GM21825 (cell line): ENCODE data around the gene ALDH1L1.

Source experiments
- ATAC-seq: cut with Tn5 transposase; IDR thresholded peaks from one replicate; pipeline ENCODE4 v1.9.1; 2021; ENCODE audit warnings: mild to moderate bottlenecking, moderate library complexity; ENCODE audit not compliant: unreplicated experiment

Gene ALDH1L1

DNA sequence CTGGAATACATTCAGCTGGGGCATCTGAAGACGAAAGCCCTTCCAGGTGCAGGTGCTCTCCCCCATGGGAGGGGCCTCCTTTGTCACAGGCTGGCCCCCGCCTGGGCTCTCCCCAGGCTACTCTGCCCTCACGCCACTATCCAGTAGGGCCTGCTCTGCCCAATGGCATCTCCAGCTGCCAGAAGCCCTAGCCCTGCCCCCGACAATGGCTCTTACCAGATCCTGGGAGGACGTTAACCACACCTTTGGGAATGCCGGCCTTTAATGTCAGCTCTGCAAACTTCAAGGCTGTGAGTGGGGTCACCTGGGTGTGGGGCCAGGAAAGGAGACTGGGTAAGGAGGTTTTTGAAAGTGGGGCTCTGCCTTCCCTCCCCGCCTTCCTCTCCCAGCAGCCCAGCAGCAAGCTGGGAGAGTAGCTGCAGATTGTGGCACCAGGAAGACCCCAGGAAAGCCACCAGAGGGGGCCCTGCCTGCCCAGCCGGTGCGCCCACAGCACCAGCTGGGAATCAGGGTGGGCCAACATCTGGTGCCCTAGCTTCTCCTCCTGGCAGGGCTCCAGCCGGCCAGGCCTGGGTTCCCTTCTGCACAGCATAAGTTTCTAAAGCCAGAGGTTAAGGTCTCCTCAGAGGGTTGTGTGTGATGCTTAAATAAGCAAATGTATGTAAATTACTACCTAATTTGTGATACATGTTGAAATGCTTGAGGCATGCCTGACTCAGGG, 56.1 kb downstream of the ALDH1L1 start:
- ATAC-seq = no peak

- no peak for ATAC-seq
Measured at GRCh38 chr3:126121632-126122031, 58.8 kb downstream of the ALDH1L1 start.

GRCh38 chr3:126121074-126121473, 59.3 kb downstream of the ALDH1L1 start:
- ATAC-seq = no peak

DNA sequence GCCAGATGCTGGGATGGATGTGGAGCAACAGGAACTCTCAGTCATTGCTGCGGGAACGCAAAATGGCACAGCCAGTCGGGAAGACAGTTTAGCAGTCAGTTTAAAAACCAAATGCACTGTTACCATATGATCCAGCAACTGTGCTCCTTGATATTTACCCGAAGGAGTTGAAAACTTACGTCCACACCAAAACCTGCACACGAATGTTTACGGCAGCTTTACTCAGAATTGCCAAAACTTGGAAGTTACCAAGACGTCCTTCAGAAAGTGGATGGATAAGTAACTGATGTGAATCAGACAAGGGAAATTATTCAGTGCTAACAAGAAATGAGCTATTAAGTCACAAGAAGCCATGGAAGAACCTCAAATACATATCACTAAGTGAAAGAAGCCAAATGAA, 60.4 kb downstream of the ALDH1L1 start:
- ATAC-seq = no peak

GRCh38 chr3:126119008-126119675, 61.2 kb downstream of the ALDH1L1 start:
- no peak for ATAC-seq

GRCh38 chr3:126118591-126118990, 61.8 kb downstream of the ALDH1L1 start:
- no peak for ATAC-seq

DNA sequence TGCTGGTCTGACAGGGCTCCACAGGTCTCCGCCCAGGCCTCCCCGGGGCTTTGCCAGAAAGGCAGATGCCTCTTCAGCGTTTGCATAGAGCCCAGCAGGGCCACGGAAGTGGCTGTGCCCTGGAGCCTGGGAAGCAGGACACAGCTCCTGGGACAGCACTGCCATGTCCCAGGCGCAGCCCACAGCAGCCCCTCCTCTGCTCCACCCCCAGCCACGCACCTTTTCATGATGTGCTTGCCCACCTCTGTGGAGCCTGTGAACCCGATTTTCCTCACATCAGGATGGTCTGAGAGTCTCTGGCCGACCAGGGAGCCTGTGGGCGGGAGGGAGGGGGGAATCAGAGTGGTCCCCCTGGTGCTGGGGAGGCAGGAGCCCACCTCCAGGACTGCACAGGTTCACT, 62.6 kb downstream of the ALDH1L1 start:
- ATAC-seq = no peak

GRCh38 chr3:126117212-126117611, 63.2 kb downstream of the ALDH1L1 start:
- no peak for ATAC-seq

DNA sequence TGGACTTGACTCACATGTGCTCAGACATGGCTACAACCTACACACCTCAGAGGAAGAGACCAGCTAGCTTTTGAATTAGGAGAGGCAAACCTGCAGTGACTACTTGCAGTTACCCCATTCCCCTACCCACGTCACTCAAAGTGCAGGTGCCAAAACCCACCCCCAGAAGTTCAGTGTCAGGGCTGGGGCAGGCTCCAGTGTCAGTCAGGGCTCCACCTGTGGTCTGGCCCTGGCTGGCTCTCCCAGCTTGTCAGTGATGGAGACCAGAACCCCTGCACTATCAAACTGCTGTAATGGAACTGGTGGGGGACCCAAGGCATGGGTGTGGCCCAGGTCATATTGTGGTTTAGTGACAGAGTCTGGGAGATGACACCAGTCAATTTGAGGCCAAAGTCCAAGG, 63.9 kb downstream of the ALDH1L1 start:
- ATAC-seq = no peak

- no peak for ATAC-seq
Measured at GRCh38 chr3:126114443-126115386, 65.7 kb downstream of the ALDH1L1 start.

GRCh38 chr3:126113733-126114442, 66.5 kb downstream of the ALDH1L1 start:
- no peak for ATAC-seq

DNA sequence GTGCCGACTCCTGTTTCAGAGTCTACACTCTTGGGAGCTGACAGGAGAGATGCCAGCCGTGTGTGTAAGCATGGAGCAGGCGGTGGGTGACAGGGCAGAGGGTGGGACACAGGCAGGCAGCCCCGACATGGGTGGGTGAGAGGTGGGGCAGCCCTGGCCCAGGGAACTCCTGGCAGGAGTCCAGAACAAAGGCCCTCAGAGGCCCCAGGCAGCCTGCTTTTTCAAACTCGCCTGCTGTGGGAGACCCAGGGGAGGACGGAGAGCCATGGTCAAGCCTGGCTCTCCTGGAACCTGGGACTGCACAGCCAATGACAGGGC, 67.2 kb downstream of the ALDH1L1 start:
- ATAC-seq = no peak

GRCh38 chr3:126112531-126113237, 67.7 kb downstream of the ALDH1L1 start:
- ATAC-seq = no peak

DNA sequence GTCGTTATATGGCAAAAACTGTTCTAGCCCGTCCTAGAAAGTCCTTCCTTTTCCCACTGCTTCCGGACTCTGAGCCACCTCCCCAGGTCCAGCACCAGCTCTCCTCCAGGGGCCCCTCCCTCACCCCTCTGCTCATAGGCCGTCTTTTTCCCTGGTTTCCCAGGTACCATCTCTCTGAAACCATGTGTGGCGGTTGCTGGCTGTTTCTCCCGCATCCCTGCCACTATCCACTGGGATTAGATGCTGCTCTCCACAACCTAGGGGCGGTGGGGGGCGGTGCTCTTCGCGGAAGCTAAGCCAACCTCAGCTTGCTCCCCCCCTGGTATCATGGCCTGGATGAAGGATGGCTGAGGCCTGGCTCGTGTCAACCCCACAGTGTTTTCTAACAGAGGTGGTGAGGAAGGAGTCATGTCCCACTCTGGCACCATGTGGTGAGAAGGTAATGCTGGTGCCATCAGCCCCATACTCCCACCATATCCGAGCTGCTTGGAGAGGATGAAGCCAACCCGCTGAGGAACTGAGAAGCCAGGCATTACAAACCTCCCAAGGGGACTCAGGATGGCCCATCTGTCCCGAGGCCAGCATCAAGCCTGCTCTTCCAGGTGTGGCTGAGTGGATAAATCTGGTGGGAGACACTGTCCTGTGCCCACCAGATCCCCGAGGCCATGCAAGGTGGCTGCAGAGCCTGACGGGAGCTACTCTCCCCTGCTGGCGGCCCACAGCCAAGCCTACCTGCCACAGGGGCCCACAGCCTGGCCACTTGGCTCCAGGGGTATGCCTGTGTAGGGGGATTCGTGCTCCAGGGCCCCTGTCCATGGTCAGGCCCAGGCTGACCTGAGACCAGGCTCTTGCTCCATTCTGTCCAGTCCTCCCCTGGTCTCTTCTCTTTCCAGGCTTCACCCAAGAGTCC, 68.6 kb downstream of the ALDH1L1 start:
- no peak for ATAC-seq

- ATAC-seq = no peak
Measured at GRCh38 chr3:126111126-126111551, 69.2 kb downstream of the ALDH1L1 start.

- ATAC-seq = no peak
Measured at GRCh38 chr3:126110431-126111125, 69.8 kb downstream of the ALDH1L1 start.

- ATAC-seq = no peak
Measured at GRCh38 chr3:126109880-126110235, 70.5 kb downstream of the ALDH1L1 start.

DNA sequence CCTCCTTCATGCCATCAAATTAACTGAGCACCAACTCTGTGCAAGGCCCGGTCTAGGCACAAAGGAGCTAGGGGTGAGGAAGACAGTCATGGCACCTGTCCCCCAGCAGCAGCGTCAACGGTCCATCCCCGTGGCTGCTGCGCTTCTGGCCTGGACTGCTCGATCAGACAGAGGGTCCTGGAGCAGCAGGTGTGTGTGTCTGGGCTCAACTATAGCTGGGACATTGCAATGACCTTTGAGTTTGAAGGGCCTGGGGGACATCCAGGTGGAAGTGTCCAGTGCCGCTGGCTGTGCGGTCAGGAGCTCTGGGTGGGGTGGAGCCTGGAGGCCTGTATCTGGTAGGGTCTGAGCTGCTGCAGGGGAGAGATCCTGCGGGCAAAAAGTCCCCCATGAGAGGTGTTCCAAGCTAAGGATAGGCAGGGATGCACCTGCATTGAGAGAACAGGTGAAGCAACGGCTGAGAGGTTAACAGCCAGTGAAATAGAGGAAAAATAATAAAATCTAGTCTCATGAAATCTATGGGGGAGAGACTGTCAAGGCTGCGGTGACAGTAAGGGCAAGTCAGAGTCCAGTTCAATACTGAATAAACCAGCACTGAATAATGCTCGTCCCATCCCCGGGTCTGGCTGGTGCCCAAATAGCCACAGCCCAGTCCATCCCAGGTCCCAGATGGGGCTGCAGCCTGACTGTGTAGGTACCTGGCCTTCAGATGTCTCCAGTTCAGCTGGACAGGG, 71.1 kb downstream of the ALDH1L1 start:
- no peak for ATAC-seq
